HCT116 (cell line): Measurements from ENCODE around the gene OSCAR. TPM values are rescaled to one million over a fixed set of nuclear protein-coding genes. Genes with fewer than 3 reads are reported as not detected.
"Not testable (repeated sequence)": the region's sequence is repeated elsewhere in the genome, so short reads cannot be mapped to it uniquely, and the experiment has no call there.

Source experiments
- ATAC-seq: fragments of 200-7000 bp; cut with Tn5 transposase; 2 replicates; pipeline ENCODE4 v1.9.1; 2020; ENCODE audit warnings: mild to moderate bottlenecking, moderate library complexity
- BruUV-seq: library from RNA; stranded (reverse); fragments of 400-500 nt; replicated peaks from 2 replicates; lab custom pipeline; 2021; lab: Mats Ljungman, UMichigan
- CTCF ChIA-PET: fragments of 300-600 bp; sonication (Branson Sonifier 250); formaldehyde crosslinking; loops from one replicate; lab custom pipeline; 2021; ENCODE audit warnings: antibody characterized with exemption; lab: Charles Lee
- POLR2A ChIA-PET: fragments of 300-600, 350-600 bp; sonication (Branson Sonifier 250); formaldehyde crosslinking; loops from one replicate; lab custom pipeline; 2021; ENCODE audit warnings: antibody characterized with exemption; lab: Charles Lee
- RAD21 ChIA-PET, 2 experiments: fragments of 300-600 bp; sonication (Branson Sonifier 250); formaldehyde crosslinking; loops; one replicate each; lab custom pipeline; 2023; ENCODE audit warnings: low total read pairs in 2 of 2; ENCODE audit not compliant: uncharacterized antibody in 2 of 2, unreplicated experiment in 2 of 2, low non-redundant PET in 1 of 2; lab: Charles Lee
- DNase-seq: peaks from one replicate; pipeline ENCODE4 v3.0.0-alpha.2; 2010; ENCODE audit warnings: low read depth, low spot score
- H2AFZ ChIP-seq: fragments of 200-600 bp; shearing (Covaris generic), sonication (generic); 2 replicates; pipeline ENCODE4 v1.6.1; 2017; ENCODE audit warnings: low read depth, mixed run types, mixed read lengths, antibody characterized with exemption, low read length; ENCODE audit not compliant: poor library complexity, severe bottlenecking
- H3K27ac ChIP-seq: 2 replicates; pipeline ENCODE4 v1.5.1; 2012; ENCODE audit warnings: low read depth, low read length
- H3K27me3 ChIP-seq: fragments of 200-600 bp; sonication (generic); 2 replicates; pipeline ENCODE4 v1.6.1; 2016; ENCODE audit warnings: mixed run types, low read length, mixed read lengths; ENCODE audit not compliant: insufficient read depth
- H3K36me3 ChIP-seq, 2 experiments: fragments of 200-500 bp in 1 of 2; fragments of 200-600 bp in 1 of 2; sonication (Bioruptor generic) in 1 of 2; sonication (generic) in 1 of 2; 2 replicates each; pipeline versions ENCODE4 v1.5.1 to v1.6.1; 2014 to 2016; ENCODE audit warnings: low read length in 2 of 2, inconsistent platforms in 1 of 2, mixed read lengths in 1 of 2, mixed run types in 1 of 2; ENCODE audit not compliant: insufficient read depth in 2 of 2, control insufficient read depth in 1 of 2
- H3K4me1 ChIP-seq, 2 experiments: fragments of 200-600 bp in 1 of 2; sonication (generic) in 1 of 2; 2 replicates each; pipeline versions ENCODE4 v1.5.1 to v1.6.1; 2012 to 2017; ENCODE audit warnings: low read length in 2 of 2, inconsistent platforms in 1 of 2, mild to moderate bottlenecking in 1 of 2, mixed read lengths in 1 of 2, mixed run types in 1 of 2, moderate library complexity in 1 of 2; ENCODE audit not compliant: insufficient read depth in 2 of 2, control insufficient read depth in 1 of 2
- H3K4me2 ChIP-seq: fragments of 200-600 bp; sonication (generic); 2 replicates; pipeline ENCODE4 v1.6.1; 2017; ENCODE audit warnings: mixed run types, low read length, mixed read lengths
- H3K4me3 ChIP-seq, 2 experiments: fragments of 200-600 bp in 1 of 2; sonication (generic) in 1 of 2; replicated peaks in 1 of 2; 2 replicates each; pipeline ENCODE4 v1.5.1; 2011 to 2016; ENCODE audit warnings: low read length in 2 of 2, control low read depth in 1 of 2, low read depth in 1 of 2, mild to moderate bottlenecking in 1 of 2, mixed read lengths in 1 of 2, mixed run types in 1 of 2
- H3K79me2 ChIP-seq: fragments of 200-600 bp; sonication (generic); 2 replicates; pipeline ENCODE4 v1.6.1; 2017; ENCODE audit warnings: mild to moderate bottlenecking, mixed run types, low read length, moderate library complexity, mixed read lengths; ENCODE audit not compliant: insufficient read depth
- H3K9ac ChIP-seq: fragments of 200-600 bp; sonication (generic); 2 replicates; pipeline ENCODE4 v1.6.1; 2016; ENCODE audit warnings: low read length, mixed read lengths
- H3K9me2 ChIP-seq: fragments of 200-600 bp; sonication (generic), shearing (Covaris generic); 2 replicates; pipeline ENCODE4 v1.6.1; 2017; ENCODE audit warnings: mixed run types, mild to moderate bottlenecking, moderate library complexity; ENCODE audit not compliant: insufficient read depth
- H3K9me3 ChIP-seq, 2 experiments: fragments of 200-500 bp in 1 of 2; fragments of 200-600 bp in 1 of 2; sonication (Bioruptor generic) in 1 of 2; sonication (generic) in 1 of 2; 2 replicates each; pipeline ENCODE4 v1.6.1; 2014 to 2017; ENCODE audit warnings: low read length in 2 of 2, mixed read lengths in 2 of 2, inconsistent platforms in 1 of 2, low read depth in 1 of 2, mild to moderate bottlenecking in 1 of 2, mixed run types in 1 of 2, moderate library complexity in 1 of 2; ENCODE audit not compliant: control insufficient read depth in 1 of 2, insufficient read depth in 1 of 2
- H4K20me1 ChIP-seq: fragments of 200-600 bp; sonication (generic), shearing (Covaris generic); 2 replicates; pipeline ENCODE4 v1.6.1; 2017; ENCODE audit warnings: mixed run types, mild to moderate bottlenecking, moderate library complexity; ENCODE audit not compliant: insufficient read depth
- CBX3 ChIP-seq: IDR thresholded peaks from 2 replicates; pipeline ENCODE4 v1.6.1; 2012; ENCODE audit warnings: low read depth
- EZH2phosphoT487 ChIP-seq: fragments of 200-600 bp; IDR thresholded peaks from 2 replicates; pipeline ENCODE4 v1.6.1; 2018; ENCODE audit warnings: antibody characterized with exemption, borderline replicate concordance
- JUND ChIP-seq: IDR thresholded peaks from 2 replicates; pipeline ENCODE4 v1.6.1; 2012
- POLR2A ChIP-seq: IDR thresholded peaks from 2 replicates; pipeline ENCODE4 v1.7.0; 2011; ENCODE audit warnings: borderline replicate concordance; ENCODE audit not compliant: insufficient read depth, insufficient read length; ENCODE audit errors: extremely low read depth
- POLR2AphosphoS5 ChIP-seq: IDR thresholded peaks from 2 replicates; pipeline ENCODE4 v1.6.1; 2011; ENCODE audit warnings: mild to moderate bottlenecking, low read depth, low read length, moderate library complexity
- RAD21 ChIP-seq: IDR thresholded peaks from 2 replicates; pipeline ENCODE4 v1.6.1; 2012; ENCODE audit warnings: low read depth, mild to moderate bottlenecking
- REST ChIP-seq: IDR thresholded peaks from 2 replicates; pipeline ENCODE4 v1.6.1; 2012; ENCODE audit warnings: low read depth
- SIN3A ChIP-seq: IDR thresholded peaks from 2 replicates; pipeline ENCODE4 v1.6.1; 2012; ENCODE audit warnings: low read depth
- SP1 ChIP-seq: IDR thresholded peaks from 2 replicates; pipeline ENCODE4 v1.6.1; 2012; ENCODE audit warnings: low read depth
- TCF7L2 ChIP-seq: IDR thresholded peaks from 2 replicates; pipeline ENCODE4 v1.7.0; 2011; ENCODE audit warnings: borderline replicate concordance, inconsistent platforms; ENCODE audit not compliant: insufficient read depth, insufficient read length; ENCODE audit errors: extremely low read depth
- ZFX ChIP-seq: fragments of 450-650 bp; IDR thresholded peaks from 2 replicates; pipeline ENCODE4 v1.6.1; 2017
- ZNF274 ChIP-seq: fragments of 200-500 bp; sonication (Bioruptor generic); IDR thresholded peaks from 2 replicates; pipeline ENCODE4 v1.6.1; 2014; ENCODE audit warnings: mild to moderate bottlenecking, low read depth, low read length, inconsistent platforms
- intact Hi-C: fragments of 100-400 bp; cut with micrococcal nuclease; formaldehyde crosslinking; loops from 2 replicates; pipeline ENCODE4 v1.10.0; 2022
- total RNA-seq: library from RNA; stranded (reverse); gene quantifications from one replicate; pipeline ENCODE4 v1.2.1, GENCODE V29; 2021; ENCODE audit not compliant: unreplicated experiment
- TF ChIP-seq, protein P1 (sequence below): IDR thresholded peaks from 2 replicates; pipeline ENCODE4 v1.6.1; 2012

The OSCAR gene
- total RNA-seq, 1 experiment from 2014 or later = 0.59 TPM

- H3K27ac ChIP-seq = peak overlapping the region; percentile 10; the same call in 1 of the 2 replicates
- TF ChIP-seq ZFX (peak; percentile 61; the same call in 1 of the 2 replicates), POLR2AphosphoS5 (0 out of 2 replicates have a peak, but pooled peaks have one; percentile 22), CBX3 (peak; percentile 15; the same call in 1 of the 2 replicates)
- TF ChIP-seq, protein P1, sequence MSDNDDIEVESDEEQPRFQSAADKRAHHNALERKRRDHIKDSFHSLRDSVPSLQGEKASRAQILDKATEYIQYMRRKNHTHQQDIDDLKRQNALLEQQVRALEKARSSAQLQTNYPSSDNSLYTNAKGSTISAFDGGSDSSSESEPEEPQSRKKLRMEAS = peak; percentile 90
- TF ChIP-seq, all 23 proteins: peak for 4; not testable (repeated sequence) for 19
- POLR2A ChIA-PET = interaction anchor here (1.5 kb wide), 1 partner anchor 19 kb away, joined by 4 read pairs; the partner anchor contains the start of genes PRPF31 and TFPT
- H4K20me1 ChIP-seq, DNase-seq, H3K79me2 ChIP-seq, BruUV-seq, CTCF ChIA-PET, H3K9me3 ChIP-seq, H3K36me3 ChIP-seq, H3K9me2 ChIP-seq, H3K27me3 ChIP-seq: not testable (repeated sequence)
- Histone ChIP-seq H3K4me1 (peaks cover 7 to 20% of the 10 kb centered on the region in 2 experiments; a peak in 3 of 4 replicates), H2AFZ (peak overlapping the region; percentile 54), H3K4me2 (peak overlapping the region; percentile 80), H3K9ac (peak overlapping the region; percentile 41), H3K4me3 (peak overlapping the region; percentile 33 to 51)
- intact Hi-C loops = loop anchor here (10.0 kb wide), 1 partner anchor 291 kb away; no protein-coding TSS in a partner anchor
- RAD21 ChIA-PET = interaction anchor here in 1 of 2 experiments (0.6 kb wide), 1 partner anchor 299 kb away, joined by 4 read pairs; no protein-coding TSS in a partner anchor
- ATAC-seq = peak; percentile 79
Observed at GRCh38 chr19:54095859-54096616, 4.6 kb downstream of the OSCAR start.

- Histone ChIP-seq H3K4me3 (peak overlapping the region; percentile 33 to 51), H3K36me3 (no peaks in the 10 kb centered on the region), H4K20me1 (no peaks in the 10 kb centered on the region), H3K9ac (peak overlapping the region; percentile 41; the same call in 1 of the 2 replicates), H3K4me2 (peak overlapping the region; percentile 80), H3K9me3 (no peaks in the 10 kb centered on the region), H3K9me2 (no peaks in the 10 kb centered on the region), H3K79me2 (no peaks in the 10 kb centered on the region), H2AFZ (peak overlapping the region; percentile 54), H3K27me3 (no peaks in the 10 kb centered on the region), H3K4me1 (peaks cover 7 to 20% of the 10 kb centered on the region in 2 experiments; a peak in 3 of 4 replicates), H3K27ac (peak overlapping the region; percentile 10; the same call in 1 of the 2 replicates)
- ATAC-seq (no peak; the same call in 1 of the 2 replicates), DNase-seq (no peak)
- ChIA-PET POLR2A (no interaction called here), CTCF (no interaction called here), RAD21 (interaction anchor here in 1 of 2 experiments (0.6 kb wide), 1 partner anchor 298 kb away, joined by 4 read pairs; no protein-coding TSS in a partner anchor)
- intact Hi-C loops = loop anchor here (10.0 kb wide), 1 partner anchor 290 kb away; no protein-coding TSS in a partner anchor
- no TSS peak for BruUV-seq
- TF ChIP-seq JUND (no peak), ZNF274 (no peak), SIN3A (no peak), RAD21 (no peak), TCF7L2 (no peak), SP1 (no peak), POLR2A (no peak), POLR2AphosphoS5 (no peak), EZH2phosphoT487 (no peak), REST (no peak)
- TF ChIP-seq, protein P1 = no peak
Observed at GRCh38 chr19:54095136-54095858, 5.3 kb downstream of the OSCAR start.
